PFSK-1 (cell line): ENCODE measurements around the gene GNG8.

ENCODE experiments used
- FOXP2 ChIP-seq: optimal IDR thresholded peaks from 2 replicates; pipeline ENCODE3; 2011; ENCODE audit warnings: borderline replicate concordance, control low read depth, inconsistent platforms; ENCODE audit not compliant: insufficient read depth; ENCODE audit errors: extremely low read length, extremely low read depth
- TAF1 ChIP-seq: IDR thresholded peaks from 2 replicates; pipeline ENCODE4 v1.6.1; 2012; ENCODE audit warnings: low read length, control low read depth, borderline replicate concordance; ENCODE audit not compliant: insufficient read depth

DNA sequence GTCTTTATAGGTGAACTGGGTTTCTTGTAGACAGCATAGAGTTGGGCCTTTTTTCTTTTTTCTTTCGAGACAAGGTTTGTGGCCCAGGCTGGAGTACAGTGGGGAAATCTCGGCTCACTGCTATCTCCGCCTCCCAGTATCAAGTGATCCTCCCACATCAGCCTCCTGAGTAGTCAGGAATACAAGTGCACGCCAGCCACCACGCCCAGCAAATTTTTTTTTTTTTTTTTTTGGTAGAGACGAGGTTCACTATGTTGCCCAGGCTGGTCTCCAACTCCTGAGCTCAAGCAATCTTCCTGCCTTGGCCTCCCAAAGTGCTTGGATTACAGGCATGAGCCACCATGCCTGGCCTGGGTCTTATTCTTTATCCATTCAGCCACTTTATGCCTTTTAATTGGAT is 40.0 kb downstream of the GNG8 start:
- TF ChIP-seq FOXP2: no peak
- TF ChIP-seq TAF1: no peak
